K562 (cell line): ENCODE measurements around the gene PLCG2. TPM values are rescaled to one million over a fixed set of nuclear protein-coding genes. Genes with fewer than 3 reads are reported as not detected.

Experiments used
- ARID4B ChIP-seq: sonication (generic); formaldehyde crosslinking; IDR thresholded peaks from 2 replicates; pipeline ENCODE4 v1.8.0; 2022; ENCODE audit warnings: mild to moderate bottlenecking, missing genetic modification reagents
- ATF4 ChIP-seq: fragments of 450-650 bp; formaldehyde crosslinking; IDR thresholded peaks from 2 replicates; pipeline ENCODE4 v1.4.0; 2022; ENCODE audit warnings: mild to moderate bottlenecking, moderate library complexity
- BCOR ChIP-seq: fragments of 450-650 bp; IDR thresholded peaks from 2 replicates; pipeline ENCODE4 v1.6.1; 2016
- CEBPZ ChIP-seq: fragments of 150-350 bp; IDR thresholded peaks from 2 replicates; pipeline ENCODE4 v1.6.1; 2014; ENCODE audit warnings: low read depth, mild to moderate bottlenecking, low read length, borderline replicate concordance
- FOXA3 ChIP-seq, 2 experiments: fragments of 450-650 bp in 1 of 2; sonication (generic) in 1 of 2; formaldehyde crosslinking; IDR thresholded peaks in 1 of 2; conservative IDR thresholded peaks in 1 of 2; 2 replicates each; pipeline versions ENCODE4 v1.4.0 to v1.8.0; 2020 to 2022; ENCODE audit warnings: mild to moderate bottlenecking in 2 of 2, missing genetic modification reagents in 1 of 2
- HLTF ChIP-seq: fragments of 450-650 bp; IDR thresholded peaks from 2 replicates; pipeline ENCODE4 v1.6.1; 2016
- HMBOX1 ChIP-seq: sonication (generic); IDR thresholded peaks from 2 replicates; pipeline ENCODE4 v1.6.1; 2016
- KDM5B ChIP-seq: fragments of 200-600 bp; sonication (generic); IDR thresholded peaks from 2 replicates; pipeline ENCODE4 v1.6.1; 2012; ENCODE audit warnings: low read depth, mild to moderate bottlenecking, moderate library complexity, low read length, control low read depth, inconsistent platforms; ENCODE audit not compliant: insufficient replicate concordance
- MAFK ChIP-seq: IDR thresholded peaks from 2 replicates; pipeline ENCODE4 v1.6.1; 2011; ENCODE audit warnings: low read length, improper control_type of control experiment
- NFYB ChIP-seq: IDR thresholded peaks from 2 replicates; pipeline ENCODE4 v1.6.1; 2011; ENCODE audit warnings: mild to moderate bottlenecking, moderate library complexity; ENCODE audit not compliant: insufficient read length; ENCODE audit errors: extremely low read depth
- SIRT6 ChIP-seq: IDR thresholded peaks from one replicate; pipeline ENCODE4 v1.6.1; 2012; ENCODE audit warnings: low read depth, mild to moderate bottlenecking, control low read depth, inconsistent platforms, low read length, moderate library complexity
- SMARCA4 ChIP-seq: fragments of 450-650 bp; IDR thresholded peaks from 2 replicates; pipeline ENCODE4 v1.6.1; 2016
- TRIM24 ChIP-seq, 2 experiments: fragments of 450-650 bp; IDR thresholded peaks; 2 replicates each; pipeline ENCODE4 v1.6.1; 2016
- UBTF ChIP-seq, 2 experiments: IDR thresholded peaks; 2 replicates each; pipeline ENCODE4 v1.6.1; 2012; ENCODE audit warnings: improper control_type of control experiment in 2 of 2, low read depth in 2 of 2, low read length in 2 of 2, borderline replicate concordance in 1 of 2
- ZFX ChIP-seq: sonication (generic); formaldehyde crosslinking; IDR thresholded peaks from 2 replicates; pipeline ENCODE4 v1.8.0; 2022; ENCODE audit warnings: mild to moderate bottlenecking, missing genetic modification reagents, moderate library complexity
- ZNF324 ChIP-seq: fragments of 250-450 bp; sonication (Bioruptor Pico); IDR thresholded peaks from 2 replicates; pipeline ENCODE4 v1.4.0; 2020; ENCODE audit warnings: mild to moderate bottlenecking
- polyA plus RNA-seq, 8 experiments: library from polyadenylated mRNA; depleted of rRNA in 4 of 8; stranded (reverse) in 5 of 8; unstranded in 3 of 8; fragments of >200 nt; fragmentation: Nextera tagmentation in 2 of 8; fragmentation: Illumina TruSeq in 1 of 8; extraction: Ambion mirVana in 2 of 8; extraction: Trizol in 1 of 8; gene quantifications; 2 replicates each; pipeline versions ENCODE4 v1.2.1 to v1.2.3, GENCODE V29; 2011 to 2014; ENCODE audit warnings: inconsistent platforms in 1 of 8, missing spikeins in 1 of 8
- total RNA-seq, 7 experiments: library from RNA; depleted of rRNA in 6 of 7; stranded (reverse); fragments of >200 nt in 6 of 7; fragmentation: Illumina TruSeq in 2 of 7; extraction: Trizol in 2 of 7; gene quantifications; 2 replicates each; pipeline versions ENCODE4 v1.2.1 to v1.2.3, GENCODE V29; 2011 to 2021; ENCODE audit warnings: low replicate concordance in 1 of 7

PLCG2 gene
- total and polyA plus RNA-seq, 9 of the 15 experiments (the other 6 are each of a cell fraction or from before 2014, with no cell fraction given): 0.94 to 7.1 (median 3.1) TPM

GRCh38 chr16:81758376-81758775 is 20.7 kb upstream of the PLCG2 start (continued):
- TF ChIP-seq ATF4 (no peak), CEBPZ (no peak), UBTF (IDR thresholded peaks at IDR 0.05; ENCODE audit: borderline replicate concordance in 1 of 2, low read depth in 2 of 2, low read length in 2 of 2) (no peak), TRIM24 (IDR thresholded peaks at IDR 0.05) (peak; percentile 54 to 65; a peak in 3 of 4 replicates), KDM5B (no peak), MAFK (peak; percentile 63; the same call in 1 of the 2 replicates), BCOR (peak; percentile 67; the same call in 1 of the 2 replicates), ARID4B (CRISPR knock-in tag) (no peak), ZNF324 (CRISPR knock-in tag) (no peak), SIRT6 (no peak), HLTF (peak; percentile 97; the same call in 1 of the 2 replicates), SMARCA4 (0 out of 2 replicates have a peak, but pooled peaks have one; percentile 38), FOXA3 (CRISPR knock-in tag; conservative IDR thresholded peaks at IDR 0.05 in 1 of 2, IDR thresholded peaks at IDR 0.05 in 1 of 2) (peak; percentile 75 to 76; a peak in 3 of 4 replicates), ZFX (CRISPR knock-in tag) (0 out of 2 replicates have a peak, but pooled peaks have one; percentile 17), HMBOX1 (no peak), NFYB (no peak)
